Fibroblast of skin of left biceps (primary cell): ENCODE results near the gene NDUFS6.

Experiments
- DNase-seq, 2 experiments: peaks; one replicate each; pipeline ENCODE4 v3.0.0-alpha.2; 2013; ENCODE audit warnings: low read depth in 2 of 2

NDUFS6 gene

DNA sequence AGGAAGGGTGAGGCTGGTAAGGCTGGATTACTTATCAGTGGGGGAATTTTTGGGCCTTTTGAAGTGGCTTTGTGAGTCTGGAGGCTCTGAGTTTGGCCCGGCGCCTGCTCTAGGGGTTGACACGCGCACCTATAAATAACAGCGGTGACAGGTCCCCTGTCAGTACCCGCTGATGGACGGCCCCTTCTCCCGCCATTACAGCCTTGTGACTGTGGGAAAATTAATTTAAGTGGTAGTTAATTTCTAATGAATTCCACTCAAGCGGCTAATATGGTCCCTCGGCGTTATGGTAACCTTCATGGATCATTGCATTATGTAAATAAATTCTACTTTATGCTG, 18.0 kb upstream of the NDUFS6 start:
- DNase-seq, result no peak

- DNase-seq, result no peak
Measured at GRCh38 chr5:1784197-1785050, 16.8 kb upstream of the NDUFS6 start.

- DNase-seq, result no peak
Measured at GRCh38 chr5:1785062-1785461, 16.1 kb upstream of the NDUFS6 start.

GRCh38 chr5:1785984-1786383, 15.2 kb upstream of the NDUFS6 start:
- DNase-seq, result no peak

DNA sequence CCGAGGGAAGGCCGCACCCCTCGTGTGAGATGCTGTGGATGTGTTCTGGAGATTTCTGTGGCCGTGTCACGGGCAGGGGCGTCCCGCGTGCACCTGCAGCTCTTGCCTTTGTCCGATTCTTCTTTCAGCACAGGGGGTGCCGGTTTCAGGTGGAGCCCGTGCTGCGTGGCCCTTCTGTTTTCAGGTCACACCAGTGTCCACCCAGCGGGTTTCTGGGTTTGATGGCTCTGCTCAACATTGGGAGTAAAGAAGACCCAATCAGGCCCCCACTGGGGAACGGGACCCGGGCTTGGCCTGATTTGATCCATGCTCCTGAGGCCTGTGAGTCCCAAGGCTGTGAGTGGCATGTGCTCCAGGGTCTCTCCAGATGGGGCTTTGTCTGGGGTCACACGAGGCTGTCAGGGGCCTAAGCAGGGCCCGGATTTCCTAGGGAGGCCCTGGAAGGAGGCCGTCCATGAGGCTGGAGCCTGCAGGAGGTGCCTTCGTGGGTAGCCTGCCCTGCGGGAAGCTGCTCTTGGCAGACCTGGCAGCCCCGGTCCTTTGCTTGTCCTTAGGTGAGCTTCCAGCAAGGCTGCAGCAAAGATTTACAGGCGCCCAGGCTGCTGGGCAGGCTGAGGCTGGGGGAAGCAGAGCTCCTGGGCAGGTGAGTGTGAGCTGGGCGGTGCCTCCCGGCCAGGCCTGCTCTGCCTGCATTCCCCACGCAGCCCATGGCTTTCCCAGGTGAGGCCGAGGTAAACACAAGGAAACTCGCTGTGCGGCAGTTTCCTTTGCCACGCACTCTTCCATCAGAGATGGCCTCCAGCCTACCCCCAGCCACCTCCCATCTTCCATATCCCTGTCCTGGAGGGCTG, 14.4 kb upstream of the NDUFS6 start:
- DNase-seq, result no peak

GRCh38 chr5:1787472-1788047, 13.6 kb upstream of the NDUFS6 start:
- no peak for DNase-seq

DNA sequence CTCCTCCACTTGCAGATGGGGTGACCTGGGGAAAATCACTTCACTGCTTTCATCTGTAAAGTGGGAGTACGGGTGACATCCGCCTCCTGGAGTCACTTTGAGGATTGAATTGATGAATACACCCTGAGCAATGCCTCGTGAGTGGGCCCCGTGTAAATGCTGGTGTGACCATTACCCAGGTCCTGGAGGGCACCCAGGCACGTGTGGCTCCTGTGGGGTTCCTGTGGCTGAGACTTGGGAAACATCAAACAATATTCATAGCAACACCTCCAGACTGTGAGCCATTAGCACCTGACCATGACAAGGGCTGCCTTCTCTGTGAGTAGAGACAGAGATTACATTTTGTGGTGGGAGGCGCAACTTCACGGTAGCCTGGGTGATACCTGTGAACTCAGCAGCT, 13.0 kb upstream of the NDUFS6 start:
- no peak for DNase-seq

GRCh38 chr5:1788828-1789227, 12.4 kb upstream of the NDUFS6 start:
- DNase-seq, result no peak

DNA sequence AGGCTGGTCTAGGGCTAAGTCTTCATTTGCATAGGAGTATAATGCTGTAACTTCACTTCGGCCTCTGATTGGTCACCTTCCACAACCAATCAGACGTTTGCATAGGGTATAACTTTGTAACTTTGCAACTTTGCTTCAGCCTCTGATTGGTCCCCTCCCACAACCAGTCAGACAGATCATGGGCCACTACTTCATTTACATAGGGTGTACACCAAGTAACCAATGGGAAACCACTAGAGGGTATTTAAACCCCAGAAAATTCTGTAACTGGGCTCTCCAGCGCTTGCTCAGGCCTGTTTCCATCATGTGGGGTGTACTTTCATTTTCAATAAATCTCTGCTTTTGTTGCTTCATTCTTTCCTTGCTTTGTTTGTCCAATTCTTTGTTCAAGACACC, 11.8 kb upstream of the NDUFS6 start:
- peak; percentile 29 to 36 for DNase-seq

- peak; percentile 41 to 47 for DNase-seq
Measured at GRCh38 chr5:1789834-1790471, 11.3 kb upstream of the NDUFS6 start.

DNA sequence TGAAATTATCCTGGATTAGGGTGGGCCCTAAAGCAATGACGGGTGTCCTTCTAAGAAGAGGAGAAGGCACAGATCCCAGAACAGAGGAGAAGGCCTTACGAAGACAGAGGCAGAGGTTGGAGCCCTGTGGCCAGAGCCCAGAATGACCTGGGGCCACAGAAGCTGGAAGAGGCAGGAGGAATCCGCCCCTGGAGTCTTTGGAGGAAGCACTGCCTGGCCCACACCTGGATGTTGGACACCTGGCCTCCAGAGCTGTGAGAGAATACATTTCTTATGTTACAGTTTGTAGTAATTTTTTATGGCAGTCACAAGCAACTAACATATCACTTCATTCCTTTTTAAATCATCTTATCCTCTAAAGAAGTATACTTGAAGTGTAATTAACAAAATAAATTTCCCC, 10.0 kb upstream of the NDUFS6 start:
- DNase-seq, result no peak

- DNase-seq, result peak; percentile 36 to 37
Measured at GRCh38 chr5:1792842-1793266, 8.4 kb upstream of the NDUFS6 start.

- DNase-seq, result no peak
Measured at GRCh38 chr5:1793301-1793740, 7.9 kb upstream of the NDUFS6 start.

DNA sequence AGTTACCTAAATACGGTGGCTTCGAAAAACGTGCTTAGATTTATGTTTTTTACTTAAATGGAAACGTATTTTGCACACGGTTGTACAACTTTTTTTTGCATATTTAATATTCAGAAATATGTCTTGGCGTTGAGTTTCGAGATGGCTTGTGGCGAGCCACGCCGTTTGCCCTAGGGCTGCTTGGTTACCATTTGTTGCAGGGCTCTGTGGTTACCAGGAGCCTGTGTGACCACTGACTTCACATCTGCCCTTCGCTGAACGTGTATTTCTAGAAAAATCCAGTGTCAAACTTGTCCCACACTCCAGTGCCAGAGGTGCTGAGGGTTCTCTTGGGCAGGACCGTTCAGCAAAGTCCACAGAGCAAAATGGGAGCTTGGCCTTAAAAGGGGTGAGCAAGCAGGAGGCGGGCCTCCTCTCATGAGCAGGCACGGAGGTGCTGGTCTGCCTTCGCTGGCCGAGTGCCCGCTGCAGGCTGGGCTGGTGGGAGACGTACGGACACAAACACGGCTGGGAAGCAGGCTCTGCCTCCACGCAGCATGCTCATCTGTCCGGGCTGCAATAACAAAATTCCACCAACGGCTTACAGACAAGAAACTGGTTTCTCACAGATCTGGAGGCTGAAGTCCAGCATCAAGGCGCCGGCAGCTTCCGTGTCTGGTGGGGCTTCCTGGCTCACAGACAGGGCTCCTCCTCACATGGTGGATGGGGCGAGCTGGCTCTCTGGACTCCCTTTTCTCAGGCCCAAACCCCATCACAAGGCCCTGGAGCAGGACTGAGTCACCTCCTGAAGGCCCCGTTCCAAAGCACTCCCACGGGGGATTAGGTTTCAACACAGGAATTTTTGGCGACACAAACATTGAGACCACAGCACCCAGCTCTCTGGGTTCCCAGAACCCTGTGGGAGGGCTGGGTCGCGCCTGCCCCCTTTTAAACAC, 7.0 kb upstream of the NDUFS6 start:
- peak; percentile 33 to 40 for DNase-seq

GRCh38 chr5:1794901-1795290, 6.3 kb upstream of the NDUFS6 start:
- no peak for DNase-seq

DNA sequence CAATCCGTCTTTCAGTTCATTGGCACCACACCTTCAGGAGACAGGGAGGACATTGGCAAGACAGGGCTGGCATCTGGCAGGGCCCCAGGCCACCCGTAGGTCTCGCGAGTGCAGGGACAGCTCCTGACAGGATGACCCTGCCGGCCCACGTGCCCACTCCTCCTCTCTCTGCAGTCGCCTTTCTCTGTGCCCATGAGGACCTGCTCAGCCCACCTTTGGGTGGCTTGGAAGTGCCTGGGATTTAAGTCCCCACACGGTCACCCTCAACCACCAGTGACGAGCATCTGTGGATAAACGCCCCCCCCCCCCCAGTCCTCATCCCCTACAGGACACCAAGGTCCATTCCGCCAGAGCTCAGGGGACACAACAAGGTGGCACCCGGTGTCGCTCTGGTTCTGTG, 5.7 kb upstream of the NDUFS6 start:
- no peak for DNase-seq

- DNase-seq, result no peak
Measured at GRCh38 chr5:1795931-1796330, 5.3 kb upstream of the NDUFS6 start.

GRCh38 chr5:1796371-1797102, 4.7 kb upstream of the NDUFS6 start:
- DNase-seq, result no peak

DNA sequence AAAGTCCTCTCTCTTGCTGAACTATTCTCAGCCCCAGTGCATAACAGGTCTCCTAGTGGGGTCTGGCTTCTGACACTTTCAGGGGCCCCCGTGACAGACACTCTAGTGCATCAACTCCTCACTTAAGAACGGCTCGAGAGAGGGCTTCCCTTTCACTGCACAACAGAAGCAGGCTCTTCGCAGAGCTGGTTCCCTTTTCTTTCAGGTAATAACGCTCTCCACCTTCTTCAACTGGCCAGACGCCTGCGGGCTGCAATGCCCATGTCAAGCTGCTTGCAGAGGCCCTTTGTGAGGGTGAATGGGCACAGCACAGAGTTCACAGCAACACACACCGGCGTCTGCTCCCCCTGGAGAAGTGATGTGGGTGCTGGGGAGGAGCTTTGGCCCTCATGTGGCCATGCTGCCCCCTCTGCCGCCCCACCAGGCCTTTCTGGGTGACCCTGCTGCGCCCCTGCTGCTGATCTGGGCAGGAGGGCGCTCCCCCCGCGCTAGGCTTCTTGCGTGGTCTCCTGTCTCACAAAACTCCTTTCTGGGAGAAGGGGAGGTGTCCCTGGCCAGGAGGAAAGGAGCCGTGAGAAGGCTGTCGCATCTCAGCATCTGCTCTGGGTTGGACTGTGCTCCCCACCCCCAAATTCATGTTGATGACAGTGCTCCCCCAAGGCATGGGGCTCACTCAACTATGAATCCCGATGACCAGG, 4.0 kb upstream of the NDUFS6 start:
- DNase-seq, result no peak

DNA sequence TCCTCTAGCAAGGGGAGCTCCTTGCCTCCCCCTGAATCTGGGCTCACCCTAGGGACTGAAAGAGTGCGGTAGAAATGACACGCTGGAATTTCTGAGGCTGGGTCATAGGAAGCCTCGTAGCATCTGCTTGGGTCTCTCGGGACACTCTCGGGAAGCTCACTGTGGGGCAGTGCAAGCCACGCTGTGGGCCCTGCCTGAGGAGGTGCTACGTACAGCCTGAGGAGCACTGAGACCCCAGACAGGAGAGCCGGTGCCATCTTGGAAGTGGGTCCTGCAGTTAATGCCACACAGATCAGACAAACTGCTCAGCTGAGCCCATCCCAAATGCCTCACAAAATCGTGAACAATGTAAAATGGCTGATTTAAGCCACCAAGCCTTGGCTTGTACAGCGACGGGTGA, 3.4 kb upstream of the NDUFS6 start:
- no peak for DNase-seq
